Measurements from ENCODE around the gene HIBCH. TPM values are rescaled to one million over a fixed set of nuclear protein-coding genes. Genes with fewer than 3 reads are reported as not detected.

The HIBCH gene
- total and polyA plus RNA-seq, 2 experiments from 2014 or later = 25.7 to 42.3 TPM

DNA sequence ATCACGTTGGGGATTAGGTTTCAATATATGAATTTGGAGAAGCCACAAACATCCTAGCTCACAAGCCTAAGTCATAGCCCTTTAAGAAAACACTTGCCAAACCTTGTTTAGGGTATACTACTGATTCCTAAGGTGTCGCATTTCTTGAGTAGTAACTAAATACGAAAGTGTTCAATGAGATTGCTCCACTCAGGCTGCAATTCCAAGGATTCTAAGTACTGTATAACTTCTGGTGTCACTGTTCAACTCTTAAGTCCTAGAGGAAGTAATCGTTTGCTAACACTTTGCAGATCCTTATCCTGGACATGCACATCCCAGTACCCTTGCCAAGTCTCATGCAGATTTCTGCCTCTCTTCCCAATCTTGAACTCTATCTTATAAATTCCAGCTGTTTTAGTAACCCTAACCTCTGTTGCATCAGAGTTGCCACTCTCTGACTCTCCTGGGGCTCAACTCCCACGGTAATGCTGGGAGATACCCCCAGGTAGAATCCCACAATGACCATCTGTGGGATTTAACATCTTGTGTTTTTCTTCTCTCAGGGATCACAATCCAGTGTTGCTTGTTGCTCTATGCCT is 122.4 kb downstream of the HIBCH start (continued):
- TF ChIP-seq, protein P1, sequence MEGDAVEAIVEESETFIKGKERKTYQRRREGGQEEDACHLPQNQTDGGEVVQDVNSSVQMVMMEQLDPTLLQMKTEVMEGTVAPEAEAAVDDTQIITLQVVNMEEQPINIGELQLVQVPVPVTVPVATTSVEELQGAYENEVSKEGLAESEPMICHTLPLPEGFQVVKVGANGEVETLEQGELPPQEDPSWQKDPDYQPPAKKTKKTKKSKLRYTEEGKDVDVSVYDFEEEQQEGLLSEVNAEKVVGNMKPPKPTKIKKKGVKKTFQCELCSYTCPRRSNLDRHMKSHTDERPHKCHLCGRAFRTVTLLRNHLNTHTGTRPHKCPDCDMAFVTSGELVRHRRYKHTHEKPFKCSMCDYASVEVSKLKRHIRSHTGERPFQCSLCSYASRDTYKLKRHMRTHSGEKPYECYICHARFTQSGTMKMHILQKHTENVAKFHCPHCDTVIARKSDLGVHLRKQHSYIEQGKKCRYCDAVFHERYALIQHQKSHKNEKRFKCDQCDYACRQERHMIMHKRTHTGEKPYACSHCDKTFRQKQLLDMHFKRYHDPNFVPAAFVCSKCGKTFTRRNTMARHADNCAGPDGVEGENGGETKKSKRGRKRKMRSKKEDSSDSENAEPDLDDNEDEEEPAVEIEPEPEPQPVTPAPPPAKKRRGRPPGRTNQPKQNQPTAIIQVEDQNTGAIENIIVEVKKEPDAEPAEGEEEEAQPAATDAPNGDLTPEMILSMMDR (conservative IDR thresholded peaks at IDR 0.05; ENCODE audit: low read depth in 2 of 2) = no peak
- TF ChIP-seq ZNF331 (CRISPR knock-in tag; IDR thresholded peaks at IDR 0.05; ENCODE audit: low read depth) = no peak
- no peak for TF ChIP-seq EZH2 (IDR thresholded peaks at IDR 0.05; ENCODE audit: low read depth, unreplicated experiment)

DNA sequence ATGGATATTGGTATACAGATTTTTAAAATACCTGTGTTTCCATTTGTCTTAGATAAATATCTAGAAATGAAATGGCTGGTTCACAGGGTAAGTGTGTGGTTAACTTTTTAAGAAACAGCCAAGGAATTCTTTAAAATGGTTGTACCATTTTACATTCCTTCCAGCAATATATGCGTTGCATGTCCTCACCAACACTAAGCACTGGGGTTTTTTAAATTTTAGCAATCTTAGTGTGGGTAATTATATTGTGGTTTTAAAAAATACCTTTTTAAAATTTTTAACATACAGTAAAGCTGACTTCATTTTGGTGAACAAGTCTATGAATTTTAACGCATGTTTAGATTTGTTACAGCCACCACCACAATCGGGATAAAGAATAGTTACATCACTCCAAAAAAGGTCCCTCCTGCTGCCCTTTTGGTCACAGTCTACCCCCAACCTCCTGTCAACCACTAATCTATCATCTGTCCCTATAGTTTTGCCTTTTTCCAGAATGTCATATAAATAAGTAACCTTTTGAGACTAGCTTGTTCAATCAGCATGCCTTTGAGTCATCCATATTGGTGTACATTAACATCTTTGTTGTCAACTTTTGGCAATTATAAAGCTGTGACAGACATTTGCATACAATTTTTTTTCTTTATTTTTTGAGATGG is 129.0 kb downstream of the HIBCH start:
- DNase-seq (ENCODE audit: low spot score) = no peak
- TF ChIP-seq STAT1 (IDR thresholded peaks at IDR 0.05; ENCODE audit: unreplicated experiment) (no peak), EZH2 (IDR thresholded peaks at IDR 0.05; ENCODE audit: low read depth, unreplicated experiment) (no peak), JUNB (IDR thresholded peaks at IDR 0.05; ENCODE audit: unreplicated experiment) (no peak), NANOG (IDR thresholded peaks at IDR 0.05; ENCODE audit: borderline replicate concordance) (no peak), EZH2phosphoT487 (IDR thresholded peaks at IDR 0.05; ENCODE audit: unreplicated experiment) (no peak), ZNF462 (CRISPR knock-in tag; IDR thresholded peaks at IDR 0.05) (no peak)
- TF ChIP-seq, protein P2, sequence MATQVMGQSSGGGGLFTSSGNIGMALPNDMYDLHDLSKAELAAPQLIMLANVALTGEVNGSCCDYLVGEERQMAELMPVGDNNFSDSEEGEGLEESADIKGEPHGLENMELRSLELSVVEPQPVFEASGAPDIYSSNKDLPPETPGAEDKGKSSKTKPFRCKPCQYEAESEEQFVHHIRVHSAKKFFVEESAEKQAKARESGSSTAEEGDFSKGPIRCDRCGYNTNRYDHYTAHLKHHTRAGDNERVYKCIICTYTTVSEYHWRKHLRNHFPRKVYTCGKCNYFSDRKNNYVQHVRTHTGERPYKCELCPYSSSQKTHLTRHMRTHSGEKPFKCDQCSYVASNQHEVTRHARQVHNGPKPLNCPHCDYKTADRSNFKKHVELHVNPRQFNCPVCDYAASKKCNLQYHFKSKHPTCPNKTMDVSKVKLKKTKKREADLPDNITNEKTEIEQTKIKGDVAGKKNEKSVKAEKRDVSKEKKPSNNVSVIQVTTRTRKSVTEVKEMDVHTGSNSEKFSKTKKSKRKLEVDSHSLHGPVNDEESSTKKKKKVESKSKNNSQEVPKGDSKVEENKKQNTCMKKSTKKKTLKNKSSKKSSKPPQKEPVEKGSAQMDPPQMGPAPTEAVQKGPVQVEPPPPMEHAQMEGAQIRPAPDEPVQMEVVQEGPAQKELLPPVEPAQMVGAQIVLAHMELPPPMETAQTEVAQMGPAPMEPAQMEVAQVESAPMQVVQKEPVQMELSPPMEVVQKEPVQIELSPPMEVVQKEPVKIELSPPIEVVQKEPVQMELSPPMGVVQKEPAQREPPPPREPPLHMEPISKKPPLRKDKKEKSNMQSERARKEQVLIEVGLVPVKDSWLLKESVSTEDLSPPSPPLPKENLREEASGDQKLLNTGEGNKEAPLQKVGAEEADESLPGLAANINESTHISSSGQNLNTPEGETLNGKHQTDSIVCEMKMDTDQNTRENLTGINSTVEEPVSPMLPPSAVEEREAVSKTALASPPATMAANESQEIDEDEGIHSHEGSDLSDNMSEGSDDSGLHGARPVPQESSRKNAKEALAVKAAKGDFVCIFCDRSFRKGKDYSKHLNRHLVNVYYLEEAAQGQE (IDR thresholded peaks at IDR 0.05; ENCODE audit: unreplicated experiment) = no peak
- TF ChIP-seq, protein P1 (conservative IDR thresholded peaks at IDR 0.05; ENCODE audit: low read depth in 2 of 2) = no peak

More for the DNA sequence above, 129.0 kb downstream of the HIBCH start:
- no peak overlapping the region for H2AFZ ChIP-seq
- no peak for ATAC-seq
- no peaks in the 10 kb centered on the region for H3K36me3 ChIP-seq (ENCODE audit: insufficient read depth)
- H4K20me1 ChIP-seq (replicated peaks; ENCODE audit: insufficient read depth) = no peaks in the 10 kb centered on the region
- H3K27me3 Mint-ChIP-seq (ENCODE audit: insufficient read depth, low read depth, poor library complexity) = no peaks in the 10 kb centered on the region
- H3F3A ChIP-seq (replicated peaks; ENCODE audit: low read depth) = no peaks in the 10 kb centered on the region
- no peak overlapping the region for H3K4me3 Mint-ChIP-seq
- no peak overlapping the region for H3K27ac ChIP-seq (ENCODE audit: low read depth)
- no peaks in the 10 kb centered on the region for H3K4me1 ChIP-seq (ENCODE audit: insufficient read depth)
- no peaks in the 10 kb centered on the region for H3K9me2 ChIP-seq (ENCODE audit: insufficient read depth)
- no peak overlapping the region for H3K27ac Mint-ChIP-seq
- no peak overlapping the region for H3K4me2 ChIP-seq
- no peaks in the 10 kb centered on the region for H3K4me1 Mint-ChIP-seq
- H3K4me3 ChIP-seq = no peak overlapping the region
- no peaks in the 10 kb centered on the region for H3K36me3 Mint-ChIP-seq (ENCODE audit: low read depth)
- H3K27me3 ChIP-seq (ENCODE audit: insufficient read depth) = no peaks in the 10 kb centered on the region
- no peaks in the 10 kb centered on the region for H3K79me2 ChIP-seq (replicated peaks; ENCODE audit: insufficient read depth)
- H3K9me3 Mint-ChIP-seq = no peaks in the 10 kb centered on the region
